Keratinocyte (primary cell): Measurements from ENCODE around the gene TMEM151A.

Experiments used
- CTCF ChIP-seq, 3 experiments: IDR thresholded peaks in 1 of 3; conservative IDR thresholded peaks in 1 of 3; optimal IDR thresholded peaks in 1 of 3; 2 replicates in 2 of 3; 3 replicates in 1 of 3; pipeline versions ENCODE3 to v1.5.1; 2011; ENCODE audit warnings: low read length in 3 of 3, mild to moderate bottlenecking in 3 of 3, moderate library complexity in 2 of 3, control low read depth in 1 of 3, inconsistent platforms in 1 of 3; ENCODE audit not compliant: insufficient read depth in 2 of 3; ENCODE audit errors: extremely low read depth in 1 of 3
- EZH2 ChIP-seq: IDR thresholded peaks from one replicate; pipeline ENCODE4 v1.6.1; 2012; ENCODE audit warnings: inconsistent platforms, mild to moderate bottlenecking, low read length, moderate library complexity

- TF ChIP-seq CTCF (optimal IDR thresholded peaks at IDR 0.05 in 1 of 3, IDR thresholded peaks at IDR 0.05 in 1 of 3, conservative IDR thresholded peaks at IDR 0.05 in 1 of 3; ENCODE audit: extremely low read depth in 1 of 3, insufficient read depth in 2 of 3, low read length in 3 of 3), result no peak
- TF ChIP-seq EZH2, result no peak
These were observed 47.5 kb downstream of the TMEM151A start for GRCh38 chr11:66339162-66339675.
